ENCODE results near the gene KIF3A.

Gene KIF3A

DNA sequence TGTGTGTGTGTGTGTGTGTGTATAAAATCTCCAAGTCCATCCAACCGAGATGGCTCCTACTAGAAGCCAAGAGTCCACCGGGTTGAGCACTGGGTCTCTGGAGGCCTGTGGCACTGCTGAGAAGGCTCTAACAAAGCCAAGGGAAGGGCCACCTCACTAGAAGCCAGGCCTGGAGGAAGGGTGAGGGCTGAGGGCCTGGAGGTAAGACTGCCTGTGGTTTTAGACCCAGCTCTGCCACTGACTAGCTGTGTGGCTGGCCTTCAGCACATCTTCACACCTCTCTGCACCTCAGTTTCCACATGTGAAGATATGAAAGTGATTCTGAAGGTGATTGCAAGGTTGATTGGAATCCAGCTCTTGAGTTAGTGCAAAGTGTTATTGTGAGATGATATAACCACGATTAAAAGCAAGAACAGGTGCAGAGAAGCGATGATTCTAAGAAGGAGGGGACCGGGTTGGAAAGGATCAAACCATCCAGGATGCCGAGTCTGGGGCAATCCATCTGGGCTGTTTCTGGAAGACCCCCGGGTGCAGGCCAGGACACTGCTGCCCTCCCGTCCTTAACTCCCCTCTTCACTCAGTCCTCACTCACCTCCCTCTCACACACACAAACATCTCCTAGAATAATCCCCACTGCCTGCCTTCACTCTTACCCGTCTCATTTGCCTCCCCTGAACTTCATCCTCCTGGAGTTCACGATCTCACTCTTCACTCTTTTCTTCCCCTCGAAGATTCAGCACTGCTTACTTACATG, 61.2 kb downstream of the KIF3A start:
- no peak overlapping the region for H3K4me3 ChIP-seq (replicated peaks; ENCODE audit: low read depth, low read length)
- TF ChIP-seq, protein P1, sequence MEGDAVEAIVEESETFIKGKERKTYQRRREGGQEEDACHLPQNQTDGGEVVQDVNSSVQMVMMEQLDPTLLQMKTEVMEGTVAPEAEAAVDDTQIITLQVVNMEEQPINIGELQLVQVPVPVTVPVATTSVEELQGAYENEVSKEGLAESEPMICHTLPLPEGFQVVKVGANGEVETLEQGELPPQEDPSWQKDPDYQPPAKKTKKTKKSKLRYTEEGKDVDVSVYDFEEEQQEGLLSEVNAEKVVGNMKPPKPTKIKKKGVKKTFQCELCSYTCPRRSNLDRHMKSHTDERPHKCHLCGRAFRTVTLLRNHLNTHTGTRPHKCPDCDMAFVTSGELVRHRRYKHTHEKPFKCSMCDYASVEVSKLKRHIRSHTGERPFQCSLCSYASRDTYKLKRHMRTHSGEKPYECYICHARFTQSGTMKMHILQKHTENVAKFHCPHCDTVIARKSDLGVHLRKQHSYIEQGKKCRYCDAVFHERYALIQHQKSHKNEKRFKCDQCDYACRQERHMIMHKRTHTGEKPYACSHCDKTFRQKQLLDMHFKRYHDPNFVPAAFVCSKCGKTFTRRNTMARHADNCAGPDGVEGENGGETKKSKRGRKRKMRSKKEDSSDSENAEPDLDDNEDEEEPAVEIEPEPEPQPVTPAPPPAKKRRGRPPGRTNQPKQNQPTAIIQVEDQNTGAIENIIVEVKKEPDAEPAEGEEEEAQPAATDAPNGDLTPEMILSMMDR (IDR thresholded peaks at IDR 0.05; ENCODE audit: low read depth, low read length, missing control alignments) = no peak
- no peak for DNase-seq (ENCODE audit: extremely low read depth, low read depth)

DNA sequence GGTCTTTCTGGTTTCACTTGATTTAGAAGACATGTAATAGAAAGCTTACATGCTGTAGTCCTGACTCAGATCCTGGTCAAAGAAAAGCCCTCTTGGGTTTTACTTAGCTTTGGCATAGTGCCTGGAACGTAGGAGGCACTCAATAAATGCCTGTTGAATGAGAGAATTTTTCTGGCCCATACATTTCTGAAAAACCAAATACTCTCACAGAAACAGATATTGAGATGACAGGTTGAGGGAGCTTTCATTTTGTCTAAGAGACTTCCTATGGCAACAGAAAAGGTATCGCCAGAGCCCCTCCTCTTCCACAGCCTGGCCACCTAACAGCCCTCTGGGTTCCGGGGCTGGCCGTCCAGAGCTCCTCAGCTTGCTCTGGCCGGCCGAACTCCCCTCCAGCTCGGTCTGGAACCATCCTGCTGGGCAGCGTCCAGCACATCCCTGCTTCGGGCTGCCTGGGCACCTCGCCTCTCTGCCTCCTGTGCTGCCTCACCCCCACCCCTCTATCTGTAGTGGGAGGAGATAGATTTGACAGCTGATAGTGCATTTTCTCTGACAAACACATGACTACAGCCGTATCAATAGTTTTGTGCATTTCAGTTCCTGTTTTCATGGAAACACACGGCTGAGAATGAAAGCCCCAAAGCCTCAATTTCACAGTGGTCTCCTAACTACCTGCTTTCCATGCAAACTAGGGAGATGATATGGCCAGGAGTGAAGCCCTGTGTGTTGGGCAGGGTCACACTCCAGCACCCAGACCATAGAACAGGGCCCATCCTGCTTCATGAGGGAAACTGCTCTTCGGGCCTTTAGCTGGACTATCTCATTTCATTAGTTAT, 62.5 kb downstream of the KIF3A start:
- peak; percentile 80 for DNase-seq (ENCODE audit: extremely low read depth, low read depth)
- TF ChIP-seq, protein P1 (IDR thresholded peaks at IDR 0.05; ENCODE audit: low read depth, low read length, missing control alignments) = no peak
- H3K4me3 ChIP-seq (replicated peaks; ENCODE audit: low read depth, low read length) = no peak overlapping the region

DNA sequence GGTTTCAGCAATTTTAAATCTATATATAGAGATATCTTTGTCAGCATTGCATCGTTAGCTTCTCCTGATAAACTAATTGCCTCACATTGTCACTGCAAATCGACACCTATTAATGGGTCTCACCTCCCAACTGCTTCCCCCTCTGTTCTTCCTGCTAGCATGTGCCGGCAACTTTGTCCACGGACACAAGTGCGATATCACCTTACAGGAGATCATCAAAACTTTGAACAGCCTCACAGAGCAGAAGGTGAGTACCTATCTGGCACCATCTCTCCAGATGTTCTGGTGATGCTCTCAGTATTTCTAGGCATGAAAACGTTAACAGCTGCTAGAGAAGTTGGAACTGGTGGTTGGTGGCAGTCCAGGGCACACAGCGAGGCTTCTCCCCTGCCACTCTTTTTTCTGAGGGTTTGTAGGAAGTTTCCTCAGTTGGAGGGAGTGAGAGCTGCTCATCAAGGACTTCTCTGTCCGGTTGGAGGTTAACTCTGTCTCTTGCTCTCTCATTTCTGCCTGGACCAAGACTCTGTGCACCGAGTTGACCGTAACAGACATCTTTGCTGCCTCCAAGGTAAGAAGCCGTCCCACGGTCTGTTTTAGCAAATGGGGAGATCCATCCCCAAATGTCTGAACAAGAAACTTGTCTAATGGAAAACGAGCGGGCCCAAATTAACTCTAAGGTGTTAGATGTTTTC, 63.3 kb downstream of the KIF3A start, which contains the start of gene IL4:
Gene IL4, plus strand, starts transcription at position 51 of the 692 bp plus-strand sequence. Its CDS starts 62 bp downstream, at position 113.
- TF ChIP-seq, protein P1 (IDR thresholded peaks at IDR 0.05; ENCODE audit: low read depth, low read length, missing control alignments) = no peak
- no peak within 1 kb of the TSS for H3K4me3 ChIP-seq (replicated peaks; ENCODE audit: low read depth, low read length)
- DNase-seq (ENCODE audit: extremely low read depth, low read depth) = no peak

DNA sequence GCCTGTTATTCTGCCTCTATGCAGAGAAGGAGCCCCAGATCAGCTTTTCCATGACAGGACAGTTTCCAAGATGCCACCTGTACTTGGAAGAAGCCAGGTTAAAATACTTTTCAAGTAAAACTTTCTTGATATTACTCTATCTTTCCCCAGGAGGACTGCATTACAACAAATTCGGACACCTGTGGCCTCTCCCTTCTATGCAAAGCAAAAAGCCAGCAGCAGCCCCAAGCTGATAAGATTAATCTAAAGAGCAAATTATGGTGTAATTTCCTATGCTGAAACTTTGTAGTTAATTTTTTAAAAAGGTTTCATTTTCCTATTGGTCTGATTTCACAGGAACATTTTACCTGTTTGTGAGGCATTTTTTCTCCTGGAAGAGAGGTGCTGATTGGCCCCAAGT, 63.9 kb downstream of the KIF3A start:
- TF ChIP-seq, protein P1 (IDR thresholded peaks at IDR 0.05; ENCODE audit: low read depth, low read length, missing control alignments) = no peak
- H3K4me3 ChIP-seq (replicated peaks; ENCODE audit: low read depth, low read length) = no peak overlapping the region
- no peak for DNase-seq (ENCODE audit: extremely low read depth, low read depth)

DNA sequence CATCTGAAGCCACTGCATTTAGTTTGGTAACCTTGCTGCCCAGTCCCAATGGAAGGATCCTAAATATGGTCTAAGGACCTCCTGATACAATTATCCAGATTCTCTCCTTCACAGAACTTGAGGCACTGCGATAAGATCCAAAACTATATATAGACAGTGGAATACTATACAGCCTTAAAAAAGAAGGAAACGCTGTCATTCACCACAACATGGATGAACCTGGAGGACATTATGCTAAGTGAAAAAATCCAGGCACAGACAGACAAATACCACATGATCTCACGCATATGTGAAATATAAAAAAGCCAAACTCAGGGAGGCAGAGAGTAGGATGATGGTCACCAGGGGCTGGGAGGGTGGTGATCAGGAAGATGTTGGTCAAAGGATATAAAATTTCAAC, 66.3 kb downstream of the KIF3A start:
- TF ChIP-seq, protein P1 (IDR thresholded peaks at IDR 0.05; ENCODE audit: low read depth, low read length, missing control alignments) = no peak
- no peak overlapping the region for H3K4me3 ChIP-seq (replicated peaks; ENCODE audit: low read depth, low read length)
- no peak for DNase-seq (ENCODE audit: extremely low read depth, low read depth)

DNA sequence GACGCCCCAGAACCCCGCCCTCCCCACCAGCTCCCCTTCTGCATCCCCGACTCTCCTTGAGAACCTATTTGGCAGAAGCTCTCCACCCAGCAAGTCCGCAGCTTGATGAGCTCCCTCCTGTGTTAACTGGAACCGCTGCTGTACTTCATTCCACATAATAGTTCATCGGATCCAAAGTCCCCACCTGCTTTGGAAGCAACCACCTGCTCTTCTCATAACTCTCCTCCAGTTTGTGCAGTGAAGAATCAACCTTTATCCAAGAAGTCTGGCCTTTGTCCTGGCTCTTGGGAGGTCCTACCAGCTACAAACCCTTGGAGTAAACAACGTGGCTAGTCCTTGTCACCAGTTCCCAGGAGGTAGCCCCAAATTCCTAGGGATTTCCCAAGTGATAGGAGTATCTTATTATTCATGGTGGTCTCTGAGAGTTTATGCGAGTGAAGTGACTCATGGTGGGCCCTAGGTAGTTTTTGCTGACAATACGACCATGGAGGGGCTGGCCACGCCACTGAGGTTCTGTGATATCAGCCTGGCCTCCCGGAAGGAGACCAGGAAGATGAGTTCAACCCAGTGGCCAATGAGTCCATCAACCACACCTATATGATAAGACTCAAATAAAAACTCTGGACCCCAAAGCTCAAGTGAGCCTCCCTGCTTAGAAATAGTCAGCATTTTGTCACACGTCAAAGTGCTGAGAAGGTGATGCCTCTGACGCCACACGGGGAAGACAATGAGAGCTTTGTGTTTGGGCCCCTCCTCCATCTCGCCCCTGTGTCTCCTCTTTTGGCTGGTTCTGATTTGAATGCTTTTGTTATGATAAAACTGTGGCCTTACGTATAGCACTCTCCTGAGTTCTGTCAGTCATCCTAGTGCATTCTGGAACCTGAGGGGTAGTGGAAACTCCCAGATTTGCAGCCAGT, 67.1 kb downstream of the KIF3A start:
- DNase-seq (ENCODE audit: extremely low read depth, low read depth) = no peak
- TF ChIP-seq, protein P1 (IDR thresholded peaks at IDR 0.05; ENCODE audit: low read depth, low read length, missing control alignments) = no peak
- H3K4me3 ChIP-seq (replicated peaks; ENCODE audit: low read depth, low read length) = no peak overlapping the region
